ENCODE measurements around the gene PRF1.

Gene PRF1

DNA sequence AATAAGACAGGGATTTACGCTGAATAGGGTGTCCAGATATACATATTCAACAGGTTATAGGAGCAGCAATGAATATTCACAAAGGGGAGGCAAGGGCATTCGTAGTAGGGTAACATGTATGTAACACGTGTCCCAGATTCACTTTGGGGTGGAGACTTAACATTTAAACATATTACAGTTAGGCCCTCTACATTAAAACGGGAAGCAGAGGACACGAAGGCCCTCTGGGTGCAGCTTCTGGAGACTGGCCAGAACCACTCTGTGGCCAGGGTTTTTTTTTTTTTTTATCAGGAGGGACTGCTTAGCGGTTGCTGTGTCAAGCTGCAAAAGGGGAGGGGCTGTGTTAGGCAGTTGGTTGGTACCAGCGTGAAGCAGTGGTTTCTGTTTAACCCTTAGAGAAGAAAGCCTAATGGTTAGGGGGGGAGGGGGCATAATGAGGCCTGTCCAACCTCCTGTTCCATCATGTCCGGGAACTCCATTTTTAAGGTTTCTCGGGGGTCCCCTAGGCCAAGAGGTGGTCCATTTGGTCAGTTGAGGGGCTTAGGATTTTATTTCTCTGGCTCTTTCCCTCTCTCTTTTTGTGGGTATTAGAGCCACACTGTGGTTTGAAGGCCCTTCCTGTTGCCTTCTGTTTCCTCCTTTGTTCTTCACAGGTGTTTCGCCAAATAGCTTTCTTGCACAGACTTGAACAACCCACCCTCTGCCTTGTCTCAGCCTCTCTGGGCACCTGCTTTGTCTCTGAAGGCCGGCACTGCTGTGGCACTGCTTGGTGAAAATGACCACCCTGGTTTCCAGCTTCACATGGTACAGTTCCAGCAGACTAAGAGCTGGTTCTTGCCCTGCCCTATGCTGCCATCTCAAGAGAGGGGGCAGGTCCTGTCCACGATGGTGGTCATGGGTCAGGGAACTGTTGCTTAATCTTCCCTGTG is 26.4 kb downstream of the PRF1 start:
- DNase-seq, result no peak

DNA sequence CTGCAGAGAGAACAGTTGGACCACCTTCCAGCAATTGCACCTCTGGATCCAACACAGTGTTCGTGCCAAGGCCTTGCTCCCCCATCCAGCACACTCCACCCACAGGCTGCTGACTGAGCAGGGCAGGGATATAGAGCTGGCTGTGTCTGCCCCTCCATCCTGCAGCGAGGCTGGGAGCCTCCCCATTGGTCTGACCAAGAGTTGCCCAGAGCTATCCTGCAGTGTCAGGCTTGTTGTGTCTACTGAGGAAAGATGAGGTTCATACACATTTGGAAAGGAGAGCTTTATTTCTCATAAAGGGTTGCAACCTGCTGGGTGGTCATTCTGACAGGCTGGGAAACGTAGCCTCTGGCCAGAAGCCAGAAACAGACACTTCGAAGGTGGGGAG is 27.1 kb downstream of the PRF1 start:
- DNase-seq, result no peak

DNA sequence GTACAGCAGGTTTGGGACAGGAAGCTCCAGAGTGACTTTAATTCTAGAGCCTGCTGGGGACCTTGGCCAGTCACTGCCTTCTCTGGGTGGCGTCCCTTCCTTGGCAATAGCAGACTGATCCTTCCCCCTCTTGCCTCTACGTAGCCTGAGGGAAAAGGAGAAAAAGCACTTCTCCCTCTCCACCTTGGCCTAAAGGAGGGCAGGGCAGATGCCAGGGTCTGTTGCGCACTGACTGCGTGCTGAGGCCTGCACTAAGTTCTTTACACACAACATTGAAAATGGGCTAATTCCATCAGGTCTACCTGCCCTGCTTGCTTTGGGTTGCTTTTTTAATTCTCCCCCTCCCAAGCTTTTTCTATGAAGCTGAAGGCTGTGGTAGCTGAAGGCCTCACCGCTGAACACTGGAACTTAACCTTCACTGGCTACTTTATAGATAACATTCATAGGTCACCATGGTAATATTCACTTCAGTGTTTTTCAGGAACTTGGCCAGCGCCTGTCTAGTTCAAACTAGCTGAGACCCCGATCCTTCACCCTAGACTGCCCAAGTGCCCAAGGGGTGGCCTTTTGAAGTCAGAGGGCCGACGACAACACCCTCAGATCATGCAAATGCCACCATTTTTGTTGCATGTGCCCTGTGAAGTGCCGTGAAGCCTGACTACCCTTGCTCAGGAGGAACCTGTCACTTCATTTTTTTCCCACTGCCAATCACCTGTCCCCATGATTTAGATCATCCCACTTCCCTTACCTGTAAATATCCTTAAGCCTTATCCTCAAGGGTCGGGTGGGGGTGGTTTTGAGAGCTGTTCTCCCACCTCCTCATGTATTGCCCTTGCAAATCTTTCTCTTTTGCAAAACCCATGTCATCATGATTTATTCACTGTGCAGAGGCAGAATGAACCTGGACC is 28.7 kb downstream of the PRF1 start:
- no peak for DNase-seq

DNA sequence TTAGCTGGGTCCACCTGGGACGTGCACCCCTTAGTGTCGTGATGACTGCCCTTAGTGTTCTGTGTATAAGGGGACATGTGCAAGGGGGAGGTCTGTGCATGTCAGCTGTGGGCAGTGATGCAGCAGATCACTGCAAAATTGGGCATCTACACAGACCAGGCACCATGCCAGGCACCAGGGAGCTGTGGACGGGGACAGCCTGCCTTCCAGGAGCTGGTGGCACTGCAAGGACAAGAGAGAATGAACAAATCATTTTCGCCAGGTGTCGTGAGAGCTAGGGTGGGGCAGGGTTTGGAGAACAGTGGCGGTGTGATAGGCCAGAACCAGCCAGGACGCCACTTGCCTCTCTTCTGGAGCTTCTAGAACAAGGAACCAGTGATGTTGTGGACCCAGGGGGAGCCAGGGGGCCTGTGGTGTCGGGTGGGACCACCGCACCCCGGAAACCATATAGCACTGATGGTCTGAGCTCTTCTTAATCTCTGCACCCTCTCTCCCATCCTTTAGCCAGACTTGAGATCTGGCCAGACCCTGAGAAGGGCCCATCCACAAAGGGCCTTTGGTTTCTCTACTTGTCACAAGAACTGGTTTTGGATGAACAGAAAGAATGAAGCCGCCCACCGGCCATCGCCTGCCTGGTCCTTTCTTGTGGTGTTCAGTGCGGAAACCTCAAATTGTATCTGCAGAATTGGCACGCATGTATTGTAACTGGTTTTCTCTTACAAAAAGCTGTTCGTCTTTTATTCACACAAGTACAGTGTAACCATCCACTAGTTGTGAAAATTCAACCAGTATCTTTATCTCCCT is 30.7 kb downstream of the PRF1 start:
- no peak for DNase-seq

DNA sequence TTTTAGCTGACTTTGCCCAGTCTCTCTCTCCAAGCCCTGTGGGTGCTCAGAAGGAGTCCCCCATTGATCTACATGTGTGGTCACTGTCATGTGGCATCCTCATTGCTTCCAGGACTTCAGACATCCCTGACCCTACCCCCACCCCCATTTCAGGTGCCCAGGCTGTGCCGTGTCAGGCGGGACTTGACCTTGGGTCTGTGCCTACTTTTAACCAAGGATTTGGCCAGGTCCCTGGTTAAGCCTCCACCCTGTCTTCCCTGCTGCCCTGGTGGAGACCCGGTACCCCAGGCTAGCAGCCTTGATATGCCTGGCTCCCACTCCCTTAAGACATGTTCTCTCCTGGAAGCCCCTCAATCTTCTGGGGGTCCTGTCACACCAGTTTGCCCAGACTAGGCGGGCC is 31.3 kb downstream of the PRF1 start:
- DNase-seq, result no peak

DNA sequence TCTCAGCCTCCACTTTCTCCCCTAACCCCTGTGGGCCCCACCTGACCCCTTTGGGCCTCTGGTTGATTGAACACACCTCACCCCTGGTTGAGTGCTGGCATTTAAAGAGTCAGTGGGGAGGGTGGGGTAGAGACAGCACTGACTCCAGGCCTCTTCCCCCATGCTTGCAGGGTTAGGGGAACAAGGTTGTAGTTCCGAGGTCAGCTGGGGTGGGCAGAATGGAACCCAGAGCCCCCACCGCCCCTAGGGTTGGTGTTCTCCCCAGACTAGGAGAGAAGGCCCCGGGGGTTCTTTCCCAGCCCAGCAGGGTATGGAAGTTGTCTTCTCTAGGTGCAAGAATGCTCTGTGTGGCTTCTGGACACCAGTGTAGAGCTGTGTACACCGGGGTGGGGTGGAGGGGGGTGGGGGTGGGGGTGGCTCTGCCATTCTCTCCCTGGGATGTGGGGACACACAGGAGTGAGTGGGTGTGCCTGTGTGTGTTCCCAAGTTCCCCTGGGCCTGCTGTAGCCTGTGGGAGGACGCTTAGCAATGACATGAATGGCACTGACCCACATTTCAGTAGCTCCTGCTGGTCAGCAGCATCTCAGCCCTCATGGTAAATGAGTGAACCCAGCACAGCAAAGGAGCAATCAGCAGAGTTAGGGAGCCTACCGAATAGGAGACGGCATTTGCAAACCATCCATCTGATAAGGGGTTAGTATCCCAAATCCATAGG is 33.6 kb downstream of the PRF1 start:
- no peak for DNase-seq

DNA sequence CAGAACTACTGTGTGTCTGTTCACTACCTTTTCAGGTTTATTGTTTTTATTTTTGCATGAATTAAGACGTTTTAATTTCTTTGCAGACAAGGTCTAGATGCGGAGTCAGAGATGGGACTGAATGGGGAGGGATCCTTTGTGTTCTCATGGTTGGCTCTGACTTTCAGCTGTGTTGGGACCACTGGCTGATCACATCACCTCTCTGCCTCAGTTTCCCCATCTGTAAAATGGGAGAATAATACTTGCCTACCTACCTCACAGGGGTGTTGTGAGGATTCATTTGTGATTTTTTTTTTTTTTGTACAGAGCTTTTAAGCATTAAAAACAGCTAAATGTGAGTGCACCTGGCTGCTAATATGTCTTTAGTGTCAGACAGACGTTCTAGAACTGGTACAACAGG is 34.4 kb downstream of the PRF1 start:
- DNase-seq, result no peak

DNA sequence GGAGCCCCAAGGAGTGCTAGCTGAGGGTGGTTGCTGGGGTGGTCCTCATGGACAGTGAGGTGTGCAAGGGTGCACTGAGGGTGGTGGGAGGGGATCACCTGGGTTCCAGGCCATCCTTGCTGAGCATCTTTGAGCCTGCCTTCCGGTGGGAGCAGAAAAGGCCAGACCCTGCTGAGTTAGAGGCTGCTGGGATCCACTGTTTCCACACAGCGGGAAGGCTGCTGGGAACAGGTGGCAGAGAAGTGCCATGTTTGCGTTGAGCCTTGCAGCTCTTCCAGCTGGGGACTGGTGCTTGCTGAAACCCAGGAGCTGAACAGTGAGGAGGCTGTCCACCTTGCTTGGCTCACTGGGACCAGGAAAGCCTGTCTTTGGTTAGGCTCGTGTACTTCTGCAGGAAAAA is 34.9 kb downstream of the PRF1 start:
- no peak for DNase-seq

DNA sequence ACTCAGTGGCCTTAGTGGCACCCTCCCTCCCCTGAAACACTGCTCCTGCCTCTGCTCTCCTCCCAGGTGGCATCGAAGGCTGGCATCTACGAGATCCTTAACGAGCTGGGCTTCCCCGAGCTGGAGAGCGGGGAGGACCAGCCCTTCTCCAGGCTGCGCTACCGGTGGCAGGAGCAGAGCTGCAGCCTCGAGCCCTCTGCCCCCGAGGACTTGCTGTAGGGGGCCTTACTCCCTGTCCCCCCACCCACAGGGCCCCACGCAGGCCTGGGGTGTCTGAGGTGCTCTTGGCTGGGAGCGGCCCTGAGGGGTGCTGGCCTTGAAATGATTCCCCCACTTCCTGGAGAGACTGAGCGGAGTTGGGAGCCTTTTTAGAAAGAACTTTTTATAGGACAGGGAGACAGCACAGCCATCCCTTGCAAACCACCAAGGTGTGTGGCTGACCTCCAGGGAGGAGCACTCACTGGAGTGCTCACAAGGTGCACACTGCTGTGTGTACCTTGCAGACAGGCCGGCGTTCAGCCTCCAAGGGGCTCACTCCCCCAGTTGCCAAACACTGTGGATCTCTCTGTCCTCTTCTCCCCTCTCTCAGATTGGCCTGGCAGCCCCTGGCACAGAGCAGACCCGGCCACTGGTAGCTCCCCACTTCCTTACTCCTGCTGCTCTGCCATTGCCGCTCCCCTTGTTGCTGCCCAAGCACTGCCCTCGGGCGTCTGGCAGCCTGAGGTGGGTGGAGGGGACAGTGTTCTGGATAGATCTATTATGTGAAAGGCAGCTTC is 35.8 kb downstream of the PRF1 start:
- DNase-seq, result no peak

DNA sequence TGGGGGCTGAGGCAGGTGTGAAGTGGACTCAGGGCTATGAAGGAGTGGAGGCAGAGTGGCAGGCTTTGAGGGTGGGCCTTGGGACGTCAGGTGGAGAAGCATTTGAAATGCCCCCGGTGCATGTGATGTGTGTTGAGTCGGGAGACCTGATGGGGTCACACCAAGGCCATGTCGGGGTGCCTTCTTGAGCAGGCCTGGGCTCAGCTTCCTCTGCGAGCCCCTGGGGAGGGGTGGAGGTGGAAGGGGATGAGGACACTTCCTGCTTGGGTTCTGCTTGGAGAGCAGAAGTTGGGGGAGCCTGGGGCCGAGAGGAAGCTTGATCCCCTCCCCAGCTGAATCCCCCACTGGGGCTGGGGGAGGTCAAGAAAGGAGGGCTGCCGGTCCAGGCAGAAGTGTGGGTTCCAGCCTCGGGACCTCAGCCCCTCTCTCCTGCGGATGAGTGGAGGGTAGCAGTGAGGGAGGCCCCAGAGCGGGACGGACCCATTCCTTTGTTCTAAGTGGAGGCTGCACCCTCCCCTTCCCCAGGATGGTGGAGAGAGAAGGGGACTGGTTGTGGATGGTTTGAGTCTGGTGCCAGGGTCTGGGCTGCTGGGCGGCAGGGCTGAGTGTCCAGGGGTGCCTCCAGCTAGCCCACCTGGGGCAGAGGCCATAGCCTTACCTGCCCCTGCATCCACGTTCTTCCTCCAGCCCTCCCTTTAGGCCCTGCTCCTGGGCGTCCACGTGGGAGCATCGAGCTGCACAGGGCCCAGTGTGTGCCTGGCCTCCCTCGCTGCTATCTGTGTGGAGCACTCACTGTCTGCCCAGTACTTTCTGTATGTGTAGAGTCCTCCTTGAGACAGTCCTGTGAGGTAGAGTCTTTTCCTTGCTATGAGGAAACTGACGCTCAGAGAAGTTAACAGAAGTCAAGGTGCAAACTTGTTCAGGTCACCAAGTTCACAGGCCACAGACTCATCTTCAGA is 36.7 kb downstream of the PRF1 start:
- no peak for DNase-seq

DNA sequence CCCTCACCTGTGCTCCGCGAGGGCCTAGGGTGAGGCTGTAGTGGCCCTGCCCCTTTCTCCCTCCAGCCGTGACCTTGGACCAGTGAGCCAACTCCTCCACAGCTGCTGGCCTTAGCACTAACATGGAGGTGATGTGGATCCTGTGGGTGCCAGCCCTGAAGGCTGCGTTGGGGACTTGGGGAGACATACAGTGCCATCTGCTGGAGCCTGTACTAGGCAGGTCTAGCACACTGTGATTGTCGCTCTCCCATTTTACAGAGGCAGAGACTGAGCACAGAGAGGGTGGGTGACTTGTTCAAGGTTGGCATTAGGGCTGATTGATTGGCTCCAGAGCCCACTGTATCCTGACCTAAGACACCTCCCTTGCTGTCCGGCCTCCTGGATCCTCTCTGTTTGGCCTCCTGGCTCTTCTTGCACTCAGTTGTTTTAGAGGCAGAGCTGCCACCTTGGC is 37.6 kb downstream of the PRF1 start:
- DNase-seq, result no peak

DNA sequence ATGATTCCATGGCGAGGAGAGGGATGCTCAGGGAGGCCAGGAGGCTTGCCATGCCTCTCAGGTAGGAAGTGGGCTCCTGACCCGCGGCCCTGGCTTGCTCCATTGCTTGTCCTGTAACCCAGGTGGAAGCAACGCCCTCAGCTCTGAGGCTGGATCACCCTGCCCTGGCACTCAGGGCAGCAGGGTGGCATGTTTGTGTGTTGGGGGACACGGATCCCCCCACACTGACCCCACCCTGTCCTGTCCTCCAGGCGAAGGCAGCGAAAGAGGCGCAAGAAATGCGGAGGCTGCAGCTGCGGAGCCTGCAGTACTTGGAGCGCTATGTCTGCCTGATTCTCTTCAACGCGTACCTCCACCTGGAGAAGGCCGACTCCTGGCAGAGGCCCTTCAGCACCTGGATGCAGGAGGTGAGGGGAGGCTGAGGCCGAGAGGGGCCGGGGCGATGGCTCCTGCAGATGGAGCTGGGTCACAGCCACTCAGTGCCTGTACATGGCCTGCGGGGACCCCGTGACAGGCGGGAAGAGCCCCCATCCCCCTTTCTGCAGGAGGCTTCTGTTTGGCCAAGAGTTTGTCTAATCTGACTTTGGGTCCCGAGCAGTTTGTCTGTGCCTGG is 38.3 kb downstream of the PRF1 start:
- no peak for DNase-seq

DNA sequence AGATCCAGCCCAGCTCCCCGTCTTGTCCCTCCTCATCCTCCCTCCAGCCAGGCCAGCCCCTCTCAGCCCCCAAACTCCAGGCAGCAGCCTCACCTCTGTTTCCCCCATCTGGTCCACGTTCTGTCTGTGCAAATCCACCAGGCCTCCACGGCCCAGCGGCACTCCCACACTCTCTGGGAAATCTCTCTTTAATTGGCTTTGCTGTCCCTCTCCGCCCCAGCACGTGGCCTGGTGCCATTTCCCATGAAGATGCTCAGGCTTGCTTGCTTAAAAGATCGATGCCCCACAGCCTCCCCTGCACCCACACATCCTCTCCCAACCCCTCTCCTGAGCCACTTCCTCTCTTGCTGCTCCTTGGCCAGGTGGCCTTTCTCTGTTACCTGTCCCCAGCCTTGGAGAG is 39.3 kb downstream of the PRF1 start:
- no peak for DNase-seq

DNA sequence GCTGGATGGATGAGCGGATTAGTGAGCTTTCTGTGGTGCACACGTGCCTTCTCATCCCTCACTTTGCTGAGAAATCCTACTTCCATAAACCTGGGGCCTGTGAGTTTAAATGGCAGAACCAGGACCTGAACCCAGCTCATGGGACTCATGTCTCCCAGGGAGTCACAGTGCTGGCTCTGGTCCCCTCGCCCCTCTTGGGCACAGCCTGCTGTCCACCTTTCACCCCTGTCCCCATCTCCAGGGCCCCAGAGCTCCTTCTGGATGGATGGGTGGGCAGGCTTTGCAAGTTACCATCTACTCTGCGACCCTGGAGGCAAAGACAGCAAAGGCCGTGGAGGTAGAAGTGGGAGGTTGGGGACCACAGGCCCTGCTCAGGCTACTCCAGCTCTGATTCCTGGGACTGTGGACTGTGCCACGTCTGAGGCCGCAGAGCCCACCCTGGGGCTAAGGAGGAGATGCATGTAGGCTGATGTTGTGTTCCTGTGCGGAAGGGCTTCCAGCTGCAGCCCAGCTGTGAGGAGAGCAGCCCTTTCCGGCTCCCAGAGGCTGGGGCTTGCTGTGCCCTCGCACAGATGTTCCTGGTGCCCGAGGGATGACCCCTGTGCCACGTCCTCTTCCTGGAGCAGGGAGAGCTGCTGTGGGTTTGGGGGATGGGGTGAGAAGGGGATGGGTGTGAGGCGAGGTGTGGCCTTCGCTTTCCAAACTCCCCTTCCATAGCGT is 40.3 kb downstream of the PRF1 start:
- DNase-seq, result no peak

DNA sequence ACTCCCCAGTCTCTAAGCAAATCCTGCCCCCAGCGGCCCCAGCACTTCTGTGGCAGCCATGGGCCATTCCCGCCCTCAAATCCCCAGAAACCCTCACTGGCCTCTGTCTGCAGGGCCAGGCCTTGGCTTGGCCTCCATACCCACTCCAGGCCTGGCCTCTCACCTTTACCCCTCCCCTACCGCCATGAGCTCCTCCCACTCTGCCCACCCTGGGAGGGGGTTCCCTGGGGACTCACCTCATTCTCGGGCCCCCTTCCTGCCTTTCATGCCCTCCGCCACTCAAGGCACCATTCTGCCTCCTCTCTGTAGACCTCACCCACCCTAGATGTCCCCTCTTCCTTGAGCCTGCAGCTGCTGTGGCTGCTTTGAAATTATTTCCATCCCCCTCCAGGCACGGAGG is 41.0 kb downstream of the PRF1 start:
- no peak for DNase-seq

DNA sequence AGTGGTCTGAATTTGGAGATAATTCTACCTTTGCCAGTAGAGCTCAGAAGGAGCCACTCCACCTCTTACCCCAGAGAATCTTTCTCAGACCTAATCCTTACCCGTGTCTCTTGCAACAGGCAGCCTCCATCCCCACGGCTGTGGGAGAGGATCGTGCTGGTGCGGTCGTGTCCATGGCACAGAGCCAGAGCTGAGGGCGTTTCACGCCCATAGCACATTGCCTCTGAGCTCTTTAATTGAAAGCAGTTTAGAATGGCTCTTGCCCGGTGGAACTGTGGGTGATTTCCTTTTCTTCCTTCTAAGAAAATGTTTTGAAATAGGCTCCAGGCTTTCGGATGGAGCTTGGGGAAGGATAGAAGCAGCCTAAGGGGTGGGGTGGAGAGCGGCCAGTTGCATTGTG is 41.5 kb downstream of the PRF1 start:
- DNase-seq, result no peak

DNA sequence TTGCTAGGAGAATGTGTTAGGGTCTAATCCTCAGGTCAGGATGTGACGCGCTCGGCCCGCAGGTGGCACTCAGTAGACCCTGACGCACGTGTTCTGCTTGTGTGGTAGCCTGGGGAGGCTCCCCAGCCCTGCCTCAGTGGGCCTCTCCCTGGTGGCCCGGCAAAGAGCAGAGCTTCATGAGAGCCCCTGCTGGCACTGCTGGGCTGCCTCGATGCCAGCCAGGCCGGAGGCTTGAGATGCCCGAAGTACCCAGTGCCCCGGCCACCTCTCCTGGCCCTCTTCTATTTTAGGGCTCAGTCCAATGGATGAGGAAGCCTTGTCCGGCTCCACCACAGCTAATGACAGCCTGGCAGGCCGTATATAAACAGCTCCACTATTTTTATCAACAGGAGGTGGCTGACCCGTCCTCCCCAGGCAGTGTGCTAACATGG is 42.0 kb downstream of the PRF1 start:
- no peak for DNase-seq

DNA sequence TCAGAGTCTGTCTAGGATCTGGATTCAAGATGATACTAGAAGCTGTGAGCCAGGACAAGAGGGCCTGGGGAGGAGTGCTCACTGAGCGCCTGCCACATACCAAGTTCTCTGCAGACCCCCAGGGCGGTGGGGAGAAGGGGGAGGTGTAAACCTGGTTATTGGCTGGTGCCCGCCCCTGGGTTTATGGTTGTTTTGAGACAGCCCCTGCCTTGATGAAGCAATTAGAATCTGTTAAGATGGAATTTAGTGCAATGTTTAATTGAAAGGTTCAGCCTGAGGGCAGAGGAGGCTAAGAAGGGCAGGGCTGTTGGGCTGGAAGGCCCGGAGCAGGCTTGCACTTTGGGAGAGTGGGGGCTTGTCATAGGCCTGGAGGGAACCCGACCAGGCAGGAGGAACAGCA is 42.7 kb downstream of the PRF1 start:
- no peak for DNase-seq
